K562 (cell line): ENCODE results near the gene MIS18A. TPM values are rescaled to one million over a fixed set of nuclear protein-coding genes. Genes with fewer than 3 reads are reported as not detected.
"Not testable (repeated sequence)": the region's sequence is repeated elsewhere in the genome, so short reads cannot be mapped to it uniquely, and the experiment has no call there.

Experiments
- ATAC-seq: fragments of 200-7000 bp; cut with Tn5 transposase; 3 replicates; pipeline ENCODE4 v1.9.1; 2020; ENCODE audit warnings: moderate library complexity
- BruUV-seq: library from RNA; stranded (reverse); fragments of 400-500 nt; replicated peaks from 2 replicates; lab custom pipeline; 2021; lab: Mats Ljungman, UMichigan
- CTCF ChIA-PET: fragments of 300-600 bp; formaldehyde crosslinking; extraction: SDS; loops from one replicate; lab custom pipeline; 2021; ENCODE audit warnings: low intra/inter-chr PET ratio; lab: Yijun Ruan, JAX
- POLR2A ChIA-PET: fragments of 300-600, 350-650 bp; sonication (Branson Sonifier 250); formaldehyde crosslinking; extraction: SDS; loops from one replicate; lab custom pipeline; 2021; ENCODE audit warnings: antibody characterized with exemption, inconsistent platforms; lab: Yijun Ruan, JAX
- DNase-seq, 4 experiments: peaks; one replicate each; pipeline versions ENCODE4 v3.0.0 to v3.0.0-alpha.2; 2011 to 2018; ENCODE audit warnings: low spot score in 3 of 4, mixed read lengths in 3 of 4; ENCODE audit errors: extremely low read depth in 1 of 4
- FAIRE-seq: peaks from 2 replicates; lab custom pipeline; 2011; peaks lifted over from hg19 to GRCh38; lab: Jason Lieb, UNC
- H2AFZ ChIP-seq: 2 replicates; pipeline ENCODE4 v1.6.0; 2011; ENCODE audit warnings: low read depth, low read length, control low read depth, inconsistent platforms
- H3K27ac ChIP-seq: fragments of 200-600 bp; 3 replicates; pipeline ENCODE4 v1.8.0; 2011; ENCODE audit warnings: low read depth, mild to moderate bottlenecking, control low read depth, inconsistent platforms, low read length, moderate library complexity, mixed read lengths; ENCODE audit errors: extremely low read depth
- H3K27me3 ChIP-seq, 2 experiments: fragments of 300-600 bp in 1 of 2; 2 replicates in 1 of 2; 3 replicates in 1 of 2; pipeline versions ENCODE4 v1.6.0 to v1.8.0; 2011; ENCODE audit warnings: inconsistent platforms in 2 of 2, low read length in 2 of 2, mild to moderate bottlenecking in 1 of 2, mixed read lengths in 1 of 2, moderate library complexity in 1 of 2; ENCODE audit not compliant: control insufficient read depth in 2 of 2, insufficient read depth in 2 of 2
- H3K36me3 ChIP-seq: fragments of 300-600 bp; 3 replicates; pipeline ENCODE4 v1.8.0; 2011; ENCODE audit warnings: mild to moderate bottlenecking, low read length, inconsistent platforms; ENCODE audit not compliant: control insufficient read depth, insufficient read depth
- H3K4me1 ChIP-seq, 2 experiments: fragments of 200-600 bp in 1 of 2; replicated peaks in 1 of 2; 2 replicates in 1 of 2; 3 replicates in 1 of 2; pipeline versions ENCODE4 v1.5.1 to v1.8.0; 2011; ENCODE audit warnings: inconsistent platforms in 2 of 2, low read length in 2 of 2, mild to moderate bottlenecking in 1 of 2, mixed read lengths in 1 of 2, moderate library complexity in 1 of 2; ENCODE audit not compliant: control insufficient read depth in 2 of 2, insufficient read depth in 2 of 2
- H3K4me2 ChIP-seq: 2 replicates; pipeline ENCODE4 v1.6.1; 2011; ENCODE audit warnings: low read length, control low read depth, inconsistent platforms, mixed read lengths; ENCODE audit not compliant: insufficient read depth
- H3K4me3 ChIP-seq: fragments of 200-600 bp; sonication (generic), shearing (Covaris generic); 2 replicates; pipeline ENCODE4 v1.5.1; 2016; ENCODE audit warnings: control low read depth, inconsistent platforms
- H3K79me2 ChIP-seq: fragments of 200-600 bp; 3 replicates; pipeline ENCODE4 v1.8.0; 2011; ENCODE audit warnings: low read length, inconsistent platforms; ENCODE audit not compliant: control insufficient read depth, insufficient read depth
- H3K9ac ChIP-seq, 2 experiments: 2 replicates each; pipeline versions ENCODE4 v1.6.0 to v1.6.1; 2011; ENCODE audit warnings: low read depth in 2 of 2, low read length in 2 of 2, control low read depth in 1 of 2, inconsistent platforms in 1 of 2, mild to moderate bottlenecking in 1 of 2, mixed read lengths in 1 of 2; ENCODE audit not compliant: insufficient read depth in 1 of 2
- H3K9me1 ChIP-seq: one replicate; pipeline ENCODE4 v1.6.0; 2011; ENCODE audit warnings: inconsistent platforms, mild to moderate bottlenecking, low read length, moderate library complexity; ENCODE audit not compliant: control insufficient read depth, insufficient read depth
- H3K9me3 ChIP-seq: replicated peaks from 2 replicates; pipeline ENCODE4 v1.5.1; 2011; ENCODE audit warnings: low read depth, low read length, inconsistent platforms; ENCODE audit not compliant: control insufficient read depth, insufficient read depth
- H4K20me1 ChIP-seq: replicated peaks from 2 replicates; pipeline ENCODE4 v1.6.1; 2011; ENCODE audit warnings: low read length, inconsistent platforms, mixed read lengths; ENCODE audit not compliant: control insufficient read depth, insufficient read depth
- CBFA2T3 ChIP-seq: fragments of 450-650 bp; IDR thresholded peaks from 2 replicates; pipeline ENCODE4 v1.6.1; 2017
- CSDE1 ChIP-seq, 2 experiments: fragments of 450-650 bp; IDR thresholded peaks; 2 replicates each; pipeline ENCODE4 v1.6.1; 2016; ENCODE audit warnings: mild to moderate bottlenecking in 1 of 2
- DMBX1 ChIP-seq: fragments of 250-450 bp; sonication (Bioruptor Pico); IDR thresholded peaks from 2 replicates; pipeline ENCODE4 v1.8.0; 2022; ENCODE audit warnings: inconsistent platforms, mild to moderate bottlenecking, moderate library complexity, borderline replicate concordance
- HDAC8 ChIP-seq: fragments of 450-650 bp; IDR thresholded peaks from 2 replicates; pipeline ENCODE4 v1.6.1; 2016; ENCODE audit warnings: mild to moderate bottlenecking, missing genetic modification characterization, moderate library complexity, missing compliant biosample characterization
- HDGF ChIP-seq: fragments of 450-650 bp; IDR thresholded peaks from 2 replicates; pipeline ENCODE4 v1.6.1; 2016
- HMG20A ChIP-seq: fragments of 450-650 bp; formaldehyde crosslinking; conservative IDR thresholded peaks from 2 replicates; pipeline ENCODE4 v1.4.0; 2020; ENCODE audit warnings: mild to moderate bottlenecking, mixed read lengths
- KDM5B ChIP-seq: fragments of 200-600 bp; sonication (generic); IDR thresholded peaks from 2 replicates; pipeline ENCODE4 v1.6.1; 2012; ENCODE audit warnings: low read depth, mild to moderate bottlenecking, moderate library complexity, low read length, control low read depth, inconsistent platforms; ENCODE audit not compliant: insufficient replicate concordance
- MXI1 ChIP-seq: IDR thresholded peaks from 2 replicates; pipeline ENCODE4 v1.6.1; 2011; ENCODE audit warnings: low read depth, mild to moderate bottlenecking, improper control_type of control experiment, low read length
- NFE2 ChIP-seq: IDR thresholded peaks from 2 replicates; pipeline ENCODE4 v1.6.1; 2014; ENCODE audit warnings: antibody characterized with exemption, low read depth
- NR4A1 ChIP-seq, 2 experiments: fragments of 250-450 bp in 1 of 2; fragments of 450-650 bp in 1 of 2; sonication (Bioruptor Pico) in 1 of 2; IDR thresholded peaks; 2 replicates each; pipeline versions ENCODE4 v1.4.0 to v1.6.1; 2016 to 2020; ENCODE audit warnings: mild to moderate bottlenecking in 2 of 2, missing compliant biosample characterization in 1 of 2, missing genetic modification characterization in 1 of 2, moderate library complexity in 1 of 2
- POLR2AphosphoS5 ChIP-seq: IDR thresholded peaks from 2 replicates; pipeline ENCODE4 v1.6.1; 2011; ENCODE audit warnings: mild to moderate bottlenecking, low read depth, low read length, moderate library complexity; ENCODE audit not compliant: control insufficient read depth, insufficient read depth
- POLR2G ChIP-seq: fragments of 200-400 bp; formaldehyde crosslinking; IDR thresholded peaks from 2 replicates; pipeline ENCODE4 v1.6.1; 2017; ENCODE audit warnings: low read depth, mild to moderate bottlenecking, antibody characterized with exemption, low read length, moderate library complexity
- PURB ChIP-seq: sonication (generic); formaldehyde crosslinking; IDR thresholded peaks from 2 replicates; pipeline ENCODE4 v1.9.0; 2021; ENCODE audit warnings: low read depth, mild to moderate bottlenecking, missing genetic modification reagents
- TRIM28 ChIP-seq: fragments of 450-650 bp; IDR thresholded peaks from 2 replicates; pipeline ENCODE4 v1.6.1; 2017
- YY1 ChIP-seq, 3 experiments: IDR thresholded peaks; 2 replicates each; pipeline ENCODE4 v1.6.1; 2011; ENCODE audit warnings: low read length in 2 of 3, mild to moderate bottlenecking in 2 of 3, moderate library complexity in 2 of 3, borderline replicate concordance in 1 of 3, control low read depth in 1 of 3, low read depth in 1 of 3; ENCODE audit not compliant: insufficient read depth in 3 of 3, insufficient replicate concordance in 2 of 3, control insufficient read depth in 1 of 3, insufficient read length in 1 of 3; ENCODE audit errors: extremely low read depth in 1 of 3
- WGBS: fragments of 100-300 bp; shearing (Covaris generic); methylation state at CpG from one replicate; pipeline ENCODE4 v1.1.6; 2016; ENCODE audit warnings: low coverage, mixed read lengths; ENCODE audit not compliant: insufficient coverage; ENCODE audit errors: missing lambda C conversion rate; 5-methylcytosine and 5-hydroxymethylcytosine counted together
- in situ Hi-C: fragments of 300-500 bp; cut with MboI; formaldehyde crosslinking; loops from 4 replicates; pipeline ENCODE4 v1.15.0; 2018; ENCODE audit warnings: inconsistent platforms, mixed read lengths
- intact Hi-C: fragments of 100-400 bp; cut with micrococcal nuclease; formaldehyde crosslinking; loops from 2 replicates; pipeline ENCODE4 v1.14.2; 2022
- polyA plus RNA-seq, 8 experiments: library from polyadenylated mRNA; depleted of rRNA in 4 of 8; stranded (reverse) in 5 of 8; unstranded in 3 of 8; fragments of >200 nt; fragmentation: Nextera tagmentation in 2 of 8; fragmentation: Illumina TruSeq in 1 of 8; extraction: Ambion mirVana in 2 of 8; extraction: Trizol in 1 of 8; gene quantifications; 2 replicates each; pipeline versions ENCODE4 v1.2.1 to v1.2.3, GENCODE V29; 2011 to 2014; ENCODE audit warnings: inconsistent platforms in 1 of 8, missing spikeins in 1 of 8
- total RNA-seq, 7 experiments: library from RNA; depleted of rRNA in 6 of 7; stranded (reverse); fragments of >200 nt in 6 of 7; fragmentation: Illumina TruSeq in 2 of 7; extraction: Trizol in 2 of 7; gene quantifications; 2 replicates each; pipeline versions ENCODE4 v1.2.1 to v1.2.3, GENCODE V29; 2011 to 2021; ENCODE audit warnings: low replicate concordance in 1 of 7

The MIS18A gene
- total and polyA plus RNA-seq, 9 of the 15 experiments (the other 6 are each of a cell fraction or from before 2014, with no cell fraction given), result 17.7 to 75.3 (median 60.3) TPM

- no peak overlapping the region for H2AFZ ChIP-seq
- no peaks in the 10 kb centered on the region for H3K9me1 ChIP-seq
- no peak overlapping the region for H3K4me2 ChIP-seq
- H3K27ac ChIP-seq, result no peak overlapping the region
- DNase-seq (no peak), FAIRE-seq (no peak), ATAC-seq (no peak)
- intact Hi-C loops, result no loop called here
- H3K9me3 ChIP-seq, result no peaks in the 10 kb centered on the region; the same call in 1 of the 2 replicates
- POLR2A ChIA-PET, result interaction anchor here (0.5 kb wide), 1 partner anchor 15 kb away, joined by 3 read pairs; no protein-coding TSS in a partner anchor
- in situ Hi-C loops, result no loop called here
- H3K79me2 ChIP-seq, result no peaks in the 10 kb centered on the region
- peaks cover 87% of the 10 kb centered on the region for H3K36me3 ChIP-seq
- no peaks in the 10 kb centered on the region for H3K27me3 ChIP-seq
- CTCF ChIA-PET, result no interaction called here
- H3K9ac ChIP-seq, result peak overlapping the region in 1 of 2 experiments; percentile 2; a peak in 1 of 4 replicates
- BruUV-seq, result no TSS peak
- 94% methylated on average over 9 of the region's 9 CpGs for WGBS
- TF ChIP-seq HDAC8 (tag) (no peak), MXI1 (no peak), DMBX1 (CRISPR knock-in tag) (no peak), POLR2AphosphoS5 (0 out of 2 replicates have a peak, but pooled peaks have one; percentile 21), CSDE1 (IDR thresholded peaks at IDR 0.05) (no peak), PURB (no peak), YY1 (IDR thresholded peaks at IDR 0.05; ENCODE audit: borderline replicate concordance in 1 of 3, control insufficient read depth in 1 of 3, extremely low read depth in 1 of 3, insufficient read depth in 3 of 3, insufficient read length in 1 of 3, insufficient replicate concordance in 2 of 3, low read depth in 1 of 3, low read length in 2 of 3) (no peak), KDM5B (no peak), TRIM28 (no peak), POLR2G (0 out of 2 replicates have a peak, but pooled peaks have one; percentile 27), NFE2 (no peak), HDGF (no peak), CBFA2T3 (no peak), HMG20A (CRISPR knock-in tag) (no peak), NR4A1 (CRISPR knock-in tag; IDR thresholded peaks at IDR 0.05) (no peak), NR4A1 (tag; IDR thresholded peaks at IDR 0.05) (no peak)
- no peaks in the 10 kb centered on the region for H4K20me1 ChIP-seq
- peaks cover 0 to 9% of the 10 kb centered on the region in 2 experiments; a peak in 1 of 5 replicates for H3K4me1 ChIP-seq
- no peak overlapping the region for H3K4me3 ChIP-seq
These were observed 32.8 kb upstream of the MIS18A start for GRCh38 chr21:32311621-32312020.

GRCh38 chr21:32310976-32311375, 32.1 kb upstream of the MIS18A start:
- H2AFZ ChIP-seq, H3K4me3 ChIP-seq, ATAC-seq, FAIRE-seq, DNase-seq, intact Hi-C loops, H3K4me2 ChIP-seq, H3K27ac ChIP-seq, CTCF ChIA-PET, H3K4me1 ChIP-seq, H3K79me2 ChIP-seq, H3K27me3 ChIP-seq, H3K9me1 ChIP-seq, H3K9me3 ChIP-seq, H3K9ac ChIP-seq, BruUV-seq, in situ Hi-C loops, H4K20me1 ChIP-seq: not testable (repeated sequence)
- 91% methylated on average over 9 of the region's 9 CpGs for WGBS
- peaks cover 85% of the 10 kb centered on the region for H3K36me3 ChIP-seq
- POLR2A ChIA-PET, result interaction anchor here (0.5 kb wide), 1 partner anchor 273 kb away, joined by 3 read pairs; no protein-coding TSS in a partner anchor
